Measurements from ENCODE around the gene ARHGEF6.

The ARHGEF6 gene

DNA sequence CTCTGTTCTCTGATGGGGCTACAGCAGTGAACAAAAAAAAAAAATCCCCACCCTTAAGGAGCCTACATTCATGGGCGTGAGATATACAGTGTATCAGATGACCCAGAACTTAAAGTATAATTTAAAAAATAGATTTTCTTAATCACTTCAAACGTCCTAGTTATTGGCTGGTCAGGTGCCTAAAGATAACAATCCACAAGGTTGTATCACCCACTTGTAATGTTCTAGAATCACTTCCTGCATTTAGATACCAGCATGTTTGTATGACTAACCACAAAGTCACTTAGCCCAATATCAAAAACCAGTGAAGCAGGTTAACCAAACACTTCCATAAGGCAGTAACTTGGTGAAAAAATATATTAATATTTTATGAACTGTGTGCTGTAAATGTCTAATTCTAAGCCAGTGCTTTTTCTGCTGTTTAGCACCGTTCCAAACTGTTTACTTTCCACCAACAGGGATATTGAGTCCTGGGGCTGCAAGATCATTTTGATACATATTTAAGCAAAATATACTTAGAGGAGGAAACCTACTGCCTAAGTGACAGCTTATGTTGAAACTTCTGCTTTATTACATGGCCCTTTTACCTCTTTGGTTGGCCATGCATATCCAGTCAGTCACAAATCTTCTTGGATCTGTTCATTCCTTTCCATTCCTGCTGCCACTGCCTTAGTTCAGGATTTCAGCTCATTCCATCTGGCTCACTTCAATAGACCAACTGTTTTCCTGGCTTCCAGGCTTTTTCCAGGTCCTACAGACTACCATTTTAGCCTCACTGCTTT lies 89.5 kb downstream of the ARHGEF6 start:
- peak; percentile 68 for DNase-seq

DNA sequence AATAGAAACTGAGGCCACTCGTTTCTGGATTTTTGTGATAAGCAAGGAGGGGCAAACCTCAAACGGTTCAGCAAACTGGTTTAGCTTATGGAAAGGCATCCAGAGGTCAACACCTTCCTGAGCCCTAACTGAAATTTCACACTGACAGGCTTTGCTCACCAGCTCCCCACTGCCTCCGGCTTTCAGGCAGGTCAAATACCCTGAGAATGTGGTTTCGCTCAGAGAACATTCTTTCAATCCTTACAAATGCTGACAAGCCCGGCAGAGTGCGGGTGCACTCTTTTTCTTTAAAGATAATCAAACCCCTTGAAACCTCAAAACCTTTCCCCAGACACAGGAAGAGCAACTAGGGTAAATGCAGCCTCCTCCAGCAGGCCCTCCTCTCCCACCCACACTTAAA lies 91.3 kb downstream of the ARHGEF6 start:
- DNase-seq, result peak; percentile 86

DNA sequence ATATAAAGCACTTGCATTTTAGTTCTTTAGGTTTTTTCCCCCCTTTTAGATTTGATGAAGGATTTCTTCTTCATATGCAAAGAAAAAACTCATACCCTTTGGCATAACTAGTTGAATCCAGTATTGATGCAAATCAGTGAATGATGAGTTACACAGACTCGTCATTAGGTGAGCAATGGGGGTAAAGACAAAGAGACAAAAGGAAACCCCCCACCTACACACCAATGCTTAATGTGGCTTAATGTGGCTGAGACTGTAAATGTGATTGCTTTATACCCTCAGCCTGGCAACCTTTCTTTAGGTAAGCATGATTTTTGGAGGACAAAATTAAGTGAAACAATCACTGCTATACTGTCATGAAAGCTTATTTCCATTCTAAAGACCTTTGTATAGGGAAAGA lies 93.3 kb downstream of the ARHGEF6 start:
- no peak for DNase-seq

DNA sequence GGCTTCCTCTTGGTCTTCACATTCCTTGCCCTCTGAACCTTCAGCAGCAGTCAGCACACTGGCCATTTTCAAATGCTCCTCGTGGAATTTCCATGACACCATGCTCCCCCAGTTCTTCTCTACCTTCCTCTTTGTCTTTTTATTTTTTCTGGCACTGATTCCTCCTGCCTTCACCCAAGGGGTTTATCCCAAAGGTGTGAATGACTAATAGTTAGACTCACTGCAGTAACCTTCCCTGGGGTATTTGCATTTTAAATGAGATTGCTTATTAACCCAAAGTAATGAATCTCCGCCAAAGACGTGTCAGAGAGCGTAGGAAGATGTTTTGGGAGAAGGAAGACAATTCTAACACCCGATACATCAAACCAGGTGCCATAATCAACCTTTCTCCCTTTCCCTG lies 96.6 kb downstream of the ARHGEF6 start:
- DNase-seq, result no peak

DNA sequence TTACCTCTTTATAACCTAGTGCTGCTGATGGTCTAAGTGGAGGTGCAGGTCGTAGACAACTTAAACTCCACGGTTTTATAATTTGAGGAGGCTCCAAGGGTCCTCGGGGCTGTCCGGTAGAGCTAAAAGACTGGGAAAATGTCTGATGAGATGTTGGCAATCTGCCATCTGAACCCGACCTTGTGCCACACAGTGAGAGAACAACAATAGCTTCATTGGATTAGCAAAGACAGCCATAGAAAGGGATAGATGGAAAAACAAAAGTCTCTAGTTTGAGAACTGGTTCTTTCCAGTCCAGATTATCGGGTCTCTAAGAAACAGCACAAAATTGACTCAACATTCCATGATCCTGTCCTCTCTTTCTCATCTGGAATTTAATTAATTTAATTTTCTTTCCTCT lies 101.2 kb downstream of the ARHGEF6 start:
- no peak for DNase-seq

DNA sequence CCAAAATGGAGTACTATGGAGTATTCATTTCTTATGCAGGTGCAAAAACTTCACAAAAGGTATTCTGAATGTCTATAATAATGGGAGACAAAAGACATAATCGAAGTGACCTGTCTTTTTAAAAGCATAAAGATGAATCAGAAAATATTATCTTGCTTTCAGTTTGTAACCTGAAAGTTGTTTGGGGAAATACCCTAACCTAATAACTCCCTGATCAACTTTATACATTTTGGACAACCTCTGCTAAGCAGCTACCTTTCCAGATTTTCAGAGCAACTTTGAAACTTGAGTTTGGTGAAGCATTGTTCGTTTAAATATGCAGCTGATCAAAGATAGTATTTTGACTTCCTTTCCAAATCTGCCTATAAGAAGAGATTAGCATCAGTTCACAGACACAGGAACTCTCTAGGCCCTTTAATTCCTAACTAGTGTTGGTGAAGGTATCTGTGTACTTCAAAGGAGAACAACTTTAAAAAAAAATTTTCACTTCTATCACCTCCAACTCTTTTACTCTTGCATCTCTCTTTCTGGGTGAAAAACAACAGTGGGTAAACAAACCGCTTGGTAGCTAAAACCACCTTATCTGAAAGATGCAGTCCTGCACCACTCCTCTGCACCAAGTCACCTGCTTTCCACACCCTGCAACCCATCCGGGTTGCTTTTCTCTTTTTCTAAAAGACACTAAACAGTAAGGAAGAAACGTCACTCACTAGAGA lies 106.3 kb downstream of the ARHGEF6 start:
- DNase-seq, result peak; percentile 55

DNA sequence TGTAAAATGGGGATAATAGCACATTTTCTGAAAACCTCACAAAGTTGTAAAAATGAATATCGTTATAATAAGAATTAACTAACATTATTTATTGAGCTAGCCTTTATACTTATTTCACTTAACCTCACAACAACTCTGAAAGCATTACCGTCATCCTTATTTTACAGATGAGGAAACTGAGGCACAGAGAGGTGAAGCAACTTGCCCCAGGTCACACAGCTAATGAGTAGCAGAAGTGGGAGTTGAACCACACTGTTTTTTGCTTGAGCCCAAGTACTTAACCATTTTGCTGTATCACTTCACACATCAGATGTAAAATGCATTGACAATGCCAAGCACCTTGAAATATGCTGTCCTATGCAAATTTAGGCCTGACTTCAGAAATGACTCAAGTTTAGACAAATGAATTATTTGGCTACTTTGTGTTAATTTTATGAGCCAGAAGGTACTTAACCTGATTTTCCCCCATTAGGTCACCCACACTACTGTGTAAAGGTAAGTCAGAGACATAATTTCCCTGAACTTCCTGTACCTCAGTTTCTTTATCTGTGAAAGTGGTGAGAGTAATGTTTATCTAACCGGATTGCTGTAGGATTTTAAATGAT lies 109.6 kb downstream of the ARHGEF6 start:
- no peak for DNase-seq

DNA sequence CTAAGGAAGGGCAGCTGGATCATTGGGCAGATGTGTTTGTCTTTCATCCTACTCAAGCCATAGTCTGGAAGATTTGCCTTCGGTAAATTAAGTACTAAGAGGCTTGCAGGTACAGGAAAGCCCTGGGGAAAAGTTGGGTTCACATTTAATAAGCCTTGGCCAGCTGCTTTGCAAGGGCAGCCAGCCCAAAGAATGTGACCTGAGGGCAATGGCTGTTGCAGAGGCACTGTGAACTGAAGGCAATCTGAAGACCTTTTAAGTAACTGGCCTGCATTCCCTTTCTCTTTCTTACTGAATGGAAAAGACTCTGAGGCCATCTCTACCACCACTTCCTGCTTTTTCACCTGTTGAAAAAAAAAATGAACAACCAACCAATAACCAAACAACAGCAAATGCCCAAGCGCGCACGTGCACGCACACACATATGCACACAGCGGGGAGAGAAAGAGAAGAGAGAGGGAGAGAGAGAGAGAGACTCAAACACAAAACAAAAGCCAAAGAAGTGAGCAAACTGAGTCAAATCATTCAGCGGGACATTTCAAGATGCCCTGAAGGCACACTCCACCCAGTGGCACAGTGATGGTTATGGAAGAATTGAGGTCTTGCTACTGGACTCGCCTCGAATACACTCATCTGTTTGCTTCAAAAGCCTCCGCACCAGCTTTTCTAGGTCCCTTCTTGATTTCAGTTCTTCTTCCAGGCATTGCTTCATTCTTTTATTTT lies 113.1 kb downstream of the ARHGEF6 start:
- DNase-seq, result no peak

DNA sequence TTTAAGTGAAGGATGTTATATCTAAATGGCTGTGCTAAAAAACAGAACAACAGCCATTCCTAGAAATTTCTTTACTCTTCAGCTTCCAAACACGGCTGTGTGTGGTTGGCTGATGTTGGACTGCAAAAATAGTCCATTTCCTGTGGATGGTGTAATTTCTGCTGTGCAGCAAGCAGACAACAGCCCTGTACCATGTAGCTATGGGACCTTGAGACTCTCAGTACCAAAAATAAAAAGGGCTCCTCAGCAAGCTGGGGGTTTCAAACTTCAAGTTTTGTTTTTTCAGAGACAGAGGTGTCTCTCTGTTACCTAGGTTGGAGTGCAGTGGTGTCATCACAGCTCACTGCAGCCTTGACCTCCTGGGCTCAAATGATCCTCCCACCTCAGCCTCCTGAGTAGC lies 114.6 kb downstream of the ARHGEF6 start:
- DNase-seq, result no peak

DNA sequence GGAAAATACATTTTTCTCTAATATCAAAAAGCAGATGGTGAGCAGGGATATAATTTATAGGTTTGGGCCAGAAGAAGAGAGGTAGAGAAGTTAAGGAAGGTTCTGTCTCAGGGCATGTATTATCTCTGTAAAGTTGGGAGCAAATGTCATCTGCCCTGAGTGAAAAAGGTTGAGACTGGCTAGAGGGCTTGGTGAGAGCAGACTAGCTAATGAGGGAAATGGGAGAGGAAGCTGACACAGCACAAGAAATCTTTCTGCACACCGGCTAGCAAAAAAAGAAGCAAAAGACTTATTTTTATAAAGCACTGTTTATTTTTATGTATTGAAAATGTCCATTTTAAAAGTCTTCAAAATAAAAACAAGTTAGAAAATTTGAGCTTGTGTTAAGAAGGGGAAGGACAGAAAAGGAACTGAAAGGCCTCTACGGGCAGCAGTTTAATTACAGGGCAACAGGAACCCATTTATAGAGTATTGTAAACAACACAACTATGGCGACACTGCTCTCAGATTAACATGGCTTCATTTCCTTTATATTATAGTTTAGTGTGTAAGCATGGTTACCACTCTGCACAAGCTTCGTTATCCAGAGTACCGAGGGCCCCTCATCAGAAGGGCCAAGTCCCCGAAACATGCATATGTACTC lies 115.4 kb downstream of the ARHGEF6 start:
- no peak for DNase-seq

DNA sequence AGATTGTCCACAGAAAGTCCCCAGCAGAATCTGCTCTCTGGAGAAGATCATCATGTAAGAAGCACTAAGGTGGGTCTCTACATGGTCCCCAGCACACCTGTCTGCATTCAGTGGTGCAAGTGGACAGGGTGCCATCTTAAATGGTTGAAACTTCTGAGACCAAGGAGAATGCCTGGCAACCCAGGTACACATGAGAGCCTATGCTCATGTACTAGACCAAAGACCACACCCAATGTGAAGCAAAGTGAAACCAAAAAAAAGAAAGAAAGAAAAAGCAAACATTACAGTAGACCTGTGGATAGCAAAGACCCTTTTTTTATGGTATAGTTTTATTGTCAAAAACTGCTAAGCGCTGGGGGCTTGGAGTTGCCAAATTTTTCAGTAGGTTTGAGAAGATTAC lies 117.8 kb downstream of the ARHGEF6 start:
- no peak for DNase-seq

DNA sequence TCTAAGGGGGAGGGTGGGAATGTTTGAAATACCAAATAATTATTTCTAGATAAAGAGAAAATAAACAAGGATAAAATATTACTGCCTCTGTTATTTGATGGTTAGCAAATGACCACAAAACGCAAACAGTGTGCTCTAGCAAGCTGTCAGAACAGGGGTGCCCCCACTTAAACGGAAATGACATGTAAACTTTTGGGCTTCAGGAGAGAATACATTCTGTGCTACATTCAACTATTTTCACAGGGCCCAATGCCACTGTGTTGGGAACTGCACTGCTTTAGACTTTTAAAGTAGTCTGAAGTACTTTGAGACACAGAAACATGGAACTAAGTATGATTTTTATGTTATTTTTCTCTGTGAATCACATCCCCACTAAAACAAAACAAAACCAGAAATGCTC lies 118.6 kb downstream of the ARHGEF6 start:
- no peak for DNase-seq

DNA sequence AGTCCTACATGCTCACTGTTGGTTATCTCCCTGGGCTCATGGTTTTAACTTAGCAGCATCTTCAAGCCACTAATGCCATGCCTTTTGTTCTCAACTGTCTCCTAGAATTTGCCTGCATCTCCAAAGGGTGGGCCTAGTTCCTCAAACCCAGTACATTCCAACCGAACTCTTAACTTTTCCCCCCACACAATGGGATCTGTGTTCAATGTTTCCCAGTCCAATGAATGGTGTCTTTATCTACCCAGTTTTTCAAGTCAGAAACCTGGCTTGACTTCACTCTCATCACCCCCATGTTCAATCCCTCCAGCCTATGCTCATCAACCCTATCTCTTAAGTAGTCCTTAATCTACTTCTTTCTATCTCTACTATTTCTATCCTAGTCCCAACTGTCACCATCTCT lies 119.8 kb downstream of the ARHGEF6 start:
- DNase-seq, result no peak

DNA sequence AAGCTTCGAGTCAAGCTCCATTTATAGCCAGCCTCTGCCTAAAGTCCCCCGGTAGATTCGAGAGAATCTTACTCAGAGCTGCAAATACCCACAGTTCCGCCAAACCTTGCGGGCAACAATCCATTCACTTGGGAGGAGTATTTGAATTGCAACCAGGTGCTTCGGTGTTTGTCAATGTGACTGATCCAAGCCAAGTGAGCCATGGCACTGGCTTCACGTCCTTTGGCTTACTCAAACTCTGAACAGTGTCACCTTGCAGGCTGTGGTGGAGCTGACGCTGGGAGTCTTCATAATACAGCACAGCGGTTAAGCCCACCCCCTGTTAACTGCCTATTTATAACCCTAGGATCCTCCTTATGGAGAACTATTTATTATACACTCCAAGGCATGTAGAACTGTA lies 121.6 kb downstream of the ARHGEF6 start:
- DNase-seq, result no peak

DNA sequence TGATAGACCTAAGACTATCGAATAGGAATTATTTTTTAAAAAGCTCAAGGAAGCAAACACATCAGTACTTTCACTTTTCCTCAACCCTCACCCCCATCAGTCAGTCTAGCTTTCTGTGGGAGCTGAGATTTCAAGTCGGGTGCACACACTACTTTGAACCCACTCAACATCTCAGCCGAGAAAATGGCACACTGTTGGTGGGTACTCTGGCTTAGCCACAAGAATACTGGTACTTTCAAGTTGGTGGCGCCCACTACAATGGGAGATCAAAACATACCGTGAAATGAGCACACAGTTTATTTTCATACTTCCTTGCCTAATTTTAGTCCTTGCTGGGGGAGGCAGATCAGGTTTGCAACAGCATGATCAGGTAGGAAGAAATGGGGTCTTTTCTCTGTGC lies 122.6 kb downstream of the ARHGEF6 start:
- no peak for DNase-seq

DNA sequence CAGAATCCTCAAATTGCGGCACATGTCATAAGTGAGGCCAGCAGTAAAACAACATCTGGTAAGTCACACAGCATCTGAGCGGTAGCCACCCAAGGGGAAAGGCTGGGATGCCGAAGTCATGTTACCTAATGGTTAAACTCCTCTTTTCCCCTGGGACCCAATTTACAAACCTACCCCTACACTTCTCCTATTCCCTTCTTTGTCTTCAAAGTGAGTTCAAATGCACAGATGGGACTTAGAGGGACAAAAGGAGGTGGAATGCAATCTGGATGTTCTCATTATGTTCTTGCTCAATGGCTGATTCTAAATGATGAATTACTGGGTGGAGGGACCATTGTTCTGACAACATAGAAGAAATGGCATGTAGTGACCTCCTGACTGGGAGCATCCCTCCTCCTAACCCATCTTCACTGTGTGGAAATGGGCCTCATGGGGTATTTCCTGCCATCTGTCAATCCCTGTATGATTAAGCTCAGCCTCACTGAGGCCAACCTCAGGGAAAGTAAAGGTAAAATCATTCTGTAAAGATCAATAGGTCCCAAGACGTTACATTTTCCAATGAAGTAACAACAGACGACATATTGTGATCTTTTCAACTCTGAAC lies 124.3 kb downstream of the ARHGEF6 start:
- DNase-seq, result no peak

DNA sequence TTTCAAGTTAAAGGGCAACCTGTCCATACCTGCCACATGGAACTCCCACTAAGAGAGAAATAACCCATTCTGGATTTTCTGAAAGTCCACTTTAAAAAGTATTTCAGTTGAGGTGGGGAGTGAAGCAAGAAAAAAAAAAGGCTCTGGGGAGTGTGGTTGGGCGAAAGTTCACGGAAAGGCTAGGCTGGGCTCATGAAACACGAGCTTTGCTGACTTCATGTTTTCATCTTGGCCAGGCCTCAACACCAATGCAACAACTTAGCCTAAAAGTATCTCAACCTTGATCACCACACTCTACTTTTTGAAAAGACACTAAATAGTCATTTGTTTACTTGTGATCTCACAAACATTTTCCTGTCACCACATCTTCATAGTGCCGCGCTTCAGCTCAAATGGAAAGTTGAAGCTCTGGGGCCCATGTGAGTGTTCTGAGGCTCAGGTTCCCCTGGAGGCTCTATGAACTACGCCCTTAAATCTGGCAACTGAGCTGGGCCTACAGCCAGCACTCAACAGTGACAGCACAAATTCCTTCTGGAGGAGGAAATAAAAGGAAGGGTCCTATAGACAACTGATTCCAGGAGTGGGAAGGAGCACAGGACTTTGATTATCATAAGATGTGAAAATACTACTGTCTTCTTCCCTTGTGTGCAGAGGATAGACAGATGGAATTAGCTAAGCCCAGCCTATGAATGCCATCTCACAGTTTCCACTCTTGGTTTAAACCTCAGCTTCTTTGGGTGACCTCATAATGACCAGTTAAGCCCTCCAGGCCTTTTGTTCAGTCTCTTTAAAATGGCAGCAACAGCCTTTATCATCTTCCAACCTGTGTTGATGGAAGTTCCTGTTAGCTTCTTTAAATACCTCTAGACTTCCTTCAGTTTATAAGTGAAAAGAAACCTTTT lies 127.7 kb downstream of the ARHGEF6 start:
- DNase-seq, result no peak

DNA sequence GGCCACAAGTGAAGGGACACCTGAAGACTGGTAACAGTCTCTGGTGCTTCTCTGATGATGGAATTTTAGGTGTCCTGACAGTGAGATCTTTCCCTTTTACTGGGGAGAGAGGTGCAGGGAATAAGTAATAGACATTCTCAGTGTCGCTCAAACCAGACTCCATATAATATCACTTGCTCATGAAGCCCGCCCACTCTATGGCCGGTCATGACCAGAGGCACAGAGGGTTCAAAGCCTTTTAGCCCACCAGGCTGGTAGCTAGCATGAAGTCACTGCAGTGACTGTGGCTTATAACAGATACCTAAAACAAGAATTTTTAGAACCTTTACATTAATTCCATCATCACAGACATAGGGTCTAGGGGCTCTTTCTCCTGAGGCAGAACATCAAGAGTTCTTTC lies 129.9 kb downstream of the ARHGEF6 start:
- DNase-seq, result no peak

DNA sequence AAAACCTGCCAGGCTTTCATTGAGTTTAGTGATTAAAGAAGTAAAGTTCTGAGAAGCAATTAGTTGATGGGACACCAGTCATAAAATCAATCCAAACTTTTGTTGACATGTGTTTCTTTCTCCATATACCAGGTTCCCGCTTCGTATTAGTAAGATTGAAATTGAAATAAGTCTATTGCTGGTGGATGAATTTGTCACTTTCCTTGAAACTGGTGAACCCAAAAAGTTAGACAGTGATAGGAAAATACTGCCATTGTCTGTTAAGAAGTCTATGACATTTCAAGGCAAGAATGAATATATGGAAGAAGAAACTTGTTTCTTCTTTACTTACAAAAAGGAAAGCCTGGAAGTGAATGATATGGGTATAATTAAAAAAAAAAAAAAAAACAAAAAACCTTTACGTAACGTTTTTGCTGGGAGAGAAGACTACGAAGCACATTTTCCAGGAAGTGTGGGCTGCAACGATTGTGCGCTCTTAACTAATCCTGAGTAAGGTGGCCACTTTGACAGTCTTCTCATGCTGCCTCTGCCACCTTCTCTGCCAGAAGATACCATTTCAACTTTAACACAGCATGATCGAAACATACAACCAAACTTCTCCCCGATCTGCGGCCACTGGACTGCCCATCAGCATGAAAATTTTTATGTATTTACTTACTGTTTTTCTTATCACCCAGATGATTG lies 132.9 kb downstream of the ARHGEF6 start, which contains the start of gene CD40LG:
Gene CD40LG (plus strand): TSS at position 482 of the 684 bp plus-strand sequence. CDS start 91 bp downstream, at position 573.
- peak; percentile 11 for DNase-seq

DNA sequence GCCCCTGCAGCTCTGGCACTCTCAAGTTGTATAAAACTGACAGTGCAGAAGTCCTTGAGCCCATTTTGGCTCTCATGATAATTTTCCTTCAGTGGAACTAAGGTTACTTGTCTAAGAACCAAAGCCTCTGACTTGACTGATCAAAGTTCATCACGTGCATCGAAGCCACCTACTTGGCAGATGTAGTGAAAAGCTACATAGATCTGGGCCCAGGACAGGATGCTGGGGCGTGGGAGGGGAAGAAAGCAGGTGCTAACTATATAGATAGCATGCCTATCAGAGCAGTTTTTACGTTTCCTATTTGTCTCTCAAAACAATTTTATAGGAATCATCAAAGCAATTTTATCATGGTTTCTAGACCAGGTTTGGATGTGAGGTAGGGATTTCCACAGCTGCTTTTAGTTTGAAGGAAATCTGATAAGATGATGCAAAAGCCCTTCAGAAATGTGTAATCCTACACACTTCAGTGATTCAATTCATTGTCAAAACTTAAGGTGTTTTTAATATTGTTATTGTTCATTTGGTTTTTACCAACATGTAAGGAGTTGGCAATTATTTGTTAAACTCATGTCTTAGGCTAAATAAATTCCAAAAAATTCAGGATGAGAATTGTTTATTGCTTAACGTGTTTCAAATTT lies 134.0 kb downstream of the ARHGEF6 start:
- DNase-seq, result no peak

All from hematopoietic multipotent progenitor cell treated with erythropoietin and hydrocortisone succinate and interleukin-3 and kit ligand, for 8 days (in vitro differentiated cells).